ENCODE measurements around the gene ATP8B1. TPM values are rescaled to one million over a fixed set of nuclear protein-coding genes. Genes with fewer than 3 reads are reported as not detected.

Gene ATP8B1
- total RNA-seq, 4 donors from 2014 or later, result 120 to 321 (median 252) TPM

- no peaks in the 10 kb centered on the region for H3K9me3 ChIP-seq
- in situ Hi-C loops (cut with MboI; ENCODE audit: low pct_ligation_motif_present in 1 of 4, low pct_unique_long_range_greater_than_20kb in 1 of 4, low sequenced_read_pairs in 3 of 4), result loop anchor here in 1 of 4 donors (25.0 kb wide), 1 partner anchor 107 kb away; no protein-coding TSS in a partner anchor
- H3K4me1 ChIP-seq, result peaks cover 0 to 25% (median 7%) of the 10 kb centered on the region in 4 donors
- H3K36me3 ChIP-seq, result no peaks in the 10 kb centered on the region
- peak; percentile 98 for DNase-seq
- peak overlapping the region; percentile 50 to 70 (median 61) for H3K4me3 ChIP-seq
- intact Hi-C loops (cut with DNase I; ENCODE audit: low total_unique reads), result no loop called here
- WGBS, 2 donors (ENCODE audit: low coverage in 1 of 2), result 0 to 3% methylated on average over 5 to 45 of the region's 52 CpGs
- H3K27ac ChIP-seq, result peak overlapping the region; percentile 79 to 88 (median 85)
- no peak for TF ChIP-seq POLR2A (IDR thresholded peaks at IDR 0.05)
- peak; percentile 67 to 84 (median 75) for TF ChIP-seq POLR2AphosphoS5 (IDR thresholded peaks at IDR 0.05)
- peak; percentile 59 to 82 (median 74) for TF ChIP-seq CTCF (IDR thresholded peaks at IDR 0.05)
- no peak for TF ChIP-seq EP300 (IDR thresholded peaks at IDR 0.05; ENCODE audit: low read depth)
- no peaks in the 10 kb centered on the region for H3K27me3 ChIP-seq
Observed at GRCh38 chr18:57630002-57630753, 172.9 kb downstream of the ATP8B1 start.

GRCh38 chr18:57629422-57629821, 173.7 kb downstream of the ATP8B1 start:
- Histone ChIP-seq H3K27ac (peak overlapping the region in 1 of 4 donors; percentile 86), H3K9me3 (no peaks in the 10 kb centered on the region), H3K27me3 (no peaks in the 10 kb centered on the region), H3K4me3 (peak overlapping the region in 2 of 4 donors; percentile 50 to 64), H3K4me1 (peaks cover 0 to 20% (median 7%) of the 10 kb centered on the region in 4 donors), H3K36me3 (no peaks in the 10 kb centered on the region)
- intact Hi-C loops (cut with DNase I; ENCODE audit: low total_unique reads) (no loop called here), in situ Hi-C loops (cut with MboI; ENCODE audit: low pct_ligation_motif_present in 1 of 4, low pct_unique_long_range_greater_than_20kb in 1 of 4, low sequenced_read_pairs in 3 of 4) (loop anchor here in 1 of 4 donors (10.0 to 25.0 kb wide), 2 partner anchors 108 to 415 kb away; partner anchors contain the start of gene NEDD4L)
- no peak for DNase-seq
- TF ChIP-seq CTCF (IDR thresholded peaks at IDR 0.05) (no peak), EP300 (IDR thresholded peaks at IDR 0.05; ENCODE audit: low read depth) (no peak), POLR2A (IDR thresholded peaks at IDR 0.05) (no peak), POLR2AphosphoS5 (IDR thresholded peaks at IDR 0.05) (no peak)
- 93 to 100% methylated on average over 3 to 9 of the region's 9 CpGs for WGBS, 2 donors (ENCODE audit: low coverage in 1 of 2)

GRCh38 chr18:57627488-57627887, 175.6 kb downstream of the ATP8B1 start:
- DNase-seq, result no peak
- H3K27ac ChIP-seq, result no peak overlapping the region
- TF ChIP-seq CTCF (IDR thresholded peaks at IDR 0.05), result no peak
- no peak for TF ChIP-seq EP300 (IDR thresholded peaks at IDR 0.05; ENCODE audit: low read depth)
- TF ChIP-seq POLR2A (IDR thresholded peaks at IDR 0.05), result no peak
- no peak for TF ChIP-seq POLR2AphosphoS5 (IDR thresholded peaks at IDR 0.05)
- H3K4me3 ChIP-seq, result no peak overlapping the region
- no peaks in the 10 kb centered on the region for H3K9me3 ChIP-seq
- in situ Hi-C loops (cut with MboI; ENCODE audit: low pct_ligation_motif_present in 1 of 4, low pct_unique_long_range_greater_than_20kb in 1 of 4, low sequenced_read_pairs in 3 of 4) (loop anchor here in 1 of 4 donors (10.0 to 25.0 kb wide), 2 partner anchors 110 to 417 kb away; partner anchors contain the start of gene NEDD4L), intact Hi-C loops (cut with DNase I; ENCODE audit: low total_unique reads) (no loop called here)
- 89% methylated on average over 5 of the region's 5 CpGs; no CpG with 5 or more reads in 1 of the 2 donors for WGBS, 2 donors (ENCODE audit: low coverage in 1 of 2)
- H3K27me3 ChIP-seq, result no peaks in the 10 kb centered on the region
- H3K4me1 ChIP-seq, result peaks cover 3 to 24% (median 7%) of the 10 kb centered on the region in 4 donors
- no peaks in the 10 kb centered on the region for H3K36me3 ChIP-seq

- Histone ChIP-seq H3K36me3 (peaks cover 0 to 2% (median 0%) of the 10 kb centered on the region in 4 donors), H3K9me3 (no peaks in the 10 kb centered on the region), H3K27ac (no peak overlapping the region), H3K27me3 (no peaks in the 10 kb centered on the region), H3K4me3 (no peak overlapping the region), H3K4me1 (peaks cover 0 to 23% (median 12%) of the 10 kb centered on the region in 4 donors)
- no peak for DNase-seq
- TF ChIP-seq CTCF (IDR thresholded peaks at IDR 0.05) (no peak), EP300 (IDR thresholded peaks at IDR 0.05; ENCODE audit: low read depth) (no peak), POLR2A (IDR thresholded peaks at IDR 0.05) (no peak), POLR2AphosphoS5 (IDR thresholded peaks at IDR 0.05) (no peak)
- intact Hi-C loops (cut with DNase I; ENCODE audit: low total_unique reads), result no loop called here
- in situ Hi-C loops (cut with MboI; ENCODE audit: low pct_ligation_motif_present in 1 of 4, low pct_unique_long_range_greater_than_20kb in 1 of 4, low sequenced_read_pairs in 3 of 4), result loop anchor here in 1 of 4 donors (10.0 to 25.0 kb wide), 2 partner anchors 112 to 420 kb away; partner anchors contain the start of gene NEDD4L
- WGBS, 2 donors (ENCODE audit: low coverage in 1 of 2), result 90% methylated on average over 4 of the region's 4 CpGs; no CpG with 5 or more reads in 1 of the 2 donors
Observed at GRCh38 chr18:57624988-57625387, 178.1 kb downstream of the ATP8B1 start.

Measured in transverse colon (tissue), 4 donors.